HUES6 (cell line): Measurements from ENCODE around the gene MTLN.
"Not testable (repeated sequence)": the region's sequence is repeated elsewhere in the genome, so short reads cannot be mapped to it uniquely, and the experiment has no call there.

Experiments used
- H3K27ac ChIP-seq: 2 replicates; pipeline ENCODE4 v1.7.0; 2013; ENCODE audit warnings: low read depth, mild to moderate bottlenecking, low read length, inconsistent platforms
- H3K27me3 ChIP-seq: 2 replicates; pipeline ENCODE4 v1.6.1; 2013; ENCODE audit warnings: low read length; ENCODE audit not compliant: control insufficient read depth, insufficient read depth
- H3K36me3 ChIP-seq: 2 replicates; pipeline ENCODE4 v1.6.1; 2013; ENCODE audit warnings: low read length; ENCODE audit not compliant: control insufficient read depth, insufficient read depth
- H3K4me1 ChIP-seq: 2 replicates; pipeline ENCODE4 v1.6.1; 2013; ENCODE audit warnings: low read length; ENCODE audit not compliant: control insufficient read depth, insufficient read depth
- H3K4me3 ChIP-seq: 2 replicates; pipeline ENCODE4 v1.5.1; 2013; ENCODE audit warnings: low read depth, low read length
- H3K9ac ChIP-seq: one replicate; pipeline ENCODE4 v1.6.1; 2013; ENCODE audit warnings: mild to moderate bottlenecking, low read length
- H3K9me3 ChIP-seq: 2 replicates; pipeline ENCODE4 v1.6.1; 2013; ENCODE audit warnings: low read depth, low read length; ENCODE audit not compliant: control insufficient read depth, insufficient read depth

Gene MTLN

DNA sequence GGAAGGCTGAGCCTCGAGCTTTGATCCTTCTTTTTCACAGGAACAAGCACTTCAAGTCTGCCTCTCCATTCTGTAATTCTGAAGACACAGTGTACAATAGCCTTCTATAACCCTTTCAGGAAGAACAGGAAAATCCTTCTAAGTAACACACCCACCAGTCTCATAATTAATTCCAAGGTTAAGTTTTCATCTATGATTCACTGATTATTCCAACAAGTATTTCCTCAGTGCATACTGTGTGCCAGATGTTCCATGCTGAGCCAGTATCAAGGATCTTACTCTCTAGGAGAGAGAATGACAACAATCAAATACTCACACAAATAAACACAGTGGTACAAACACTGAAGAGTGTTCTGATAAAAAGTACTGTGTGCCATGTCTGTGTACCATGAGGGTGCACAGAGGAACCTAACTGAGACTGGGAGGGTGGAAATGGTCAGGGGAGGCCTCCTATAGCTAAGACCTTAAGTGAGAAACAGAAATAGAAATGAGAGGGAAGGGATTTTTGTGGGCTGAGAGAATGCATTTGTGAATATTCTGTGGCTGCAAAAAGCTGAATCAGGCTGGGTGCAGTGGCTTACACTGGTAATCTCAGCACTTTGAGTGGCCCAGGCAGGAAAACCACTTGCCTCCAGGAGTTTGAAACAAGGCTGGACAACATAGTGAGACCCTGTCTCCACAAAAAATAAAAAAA lies 7.3 kb upstream of the MTLN start:
- no peak overlapping the region for H3K9ac ChIP-seq

DNA sequence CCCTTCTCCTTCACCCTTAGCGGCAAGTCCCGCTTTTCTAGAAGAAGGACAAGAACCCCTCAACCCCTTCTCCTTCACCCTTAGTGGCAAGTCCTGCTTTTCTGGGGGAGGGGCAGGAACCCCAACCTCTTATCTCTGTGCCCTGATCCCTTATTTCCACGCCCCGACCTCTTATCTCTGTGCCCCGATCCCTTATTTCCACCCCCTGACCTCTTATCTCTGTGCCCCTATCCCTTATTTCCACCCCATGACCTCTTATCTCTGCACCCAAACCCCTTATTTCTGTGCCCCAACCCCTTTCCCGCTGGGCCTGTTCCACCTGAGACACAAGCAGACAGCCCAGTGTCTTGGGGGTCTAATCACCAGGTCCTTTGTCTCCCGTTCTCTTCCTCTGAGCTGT lies 6.5 kb upstream of the MTLN start:
- not testable (repeated sequence) for H3K36me3 ChIP-seq, H3K4me3 ChIP-seq
- peaks cover 30% of the 10 kb centered on the region for H3K9me3 ChIP-seq

More for the DNA sequence above, 7.3 kb upstream of the MTLN start:
- peaks cover 22% of the 10 kb centered on the region for H3K9me3 ChIP-seq
- H3K4me3 ChIP-seq: no peak overlapping the region
- no peaks in the 10 kb centered on the region for H3K27me3 ChIP-seq
- H3K27ac ChIP-seq: no peak overlapping the region
- H3K36me3 ChIP-seq: no peaks in the 10 kb centered on the region
- no peaks in the 10 kb centered on the region for H3K4me1 ChIP-seq

DNA sequence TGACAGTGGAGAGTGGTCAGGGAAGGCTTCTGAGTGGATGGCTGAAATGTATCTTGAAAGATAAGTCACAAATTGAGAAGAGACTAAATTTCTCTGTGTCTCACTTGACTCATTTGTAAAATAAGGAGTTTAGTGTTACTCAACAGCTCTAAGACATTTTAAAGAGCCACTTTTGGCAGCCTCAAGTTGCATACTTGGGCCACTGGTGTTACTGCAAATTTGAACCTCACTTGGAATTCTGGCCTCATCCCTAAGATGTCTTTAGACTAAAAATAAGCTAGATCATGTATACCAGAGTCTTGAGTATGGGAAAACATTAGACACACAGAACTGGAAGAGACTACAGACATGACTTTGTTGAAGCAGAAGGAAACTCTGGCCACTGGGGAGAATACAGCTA lies 4.5 kb upstream of the MTLN start:
- Histone ChIP-seq H3K4me1 (no peaks in the 10 kb centered on the region), H3K27me3 (no peaks in the 10 kb centered on the region)

More for the DNA sequence above, 6.5 kb upstream of the MTLN start:
- not testable (repeated sequence) for H3K9ac ChIP-seq, H3K27me3 ChIP-seq, H3K4me1 ChIP-seq, H3K27ac ChIP-seq

DNA sequence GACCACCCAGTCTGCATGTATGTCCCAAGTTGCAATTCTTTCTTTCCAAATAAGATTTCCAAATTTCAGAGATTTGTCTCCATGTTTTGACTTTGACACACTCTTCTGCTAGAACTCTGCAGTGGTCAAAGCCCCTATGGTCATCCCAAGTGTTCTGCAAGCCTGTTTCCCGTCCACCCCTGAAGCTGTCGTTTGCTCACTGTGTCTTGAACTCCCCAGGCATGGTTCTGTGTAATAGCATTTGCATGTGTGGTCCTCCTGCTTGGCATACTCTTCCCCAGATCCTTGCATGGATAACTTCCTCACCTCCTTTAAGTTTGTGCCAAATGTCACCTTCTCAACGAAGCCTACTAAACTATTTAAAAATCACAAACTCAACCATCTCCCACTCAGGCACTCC lies 3.9 kb upstream of the MTLN start:
- H3K4me3 ChIP-seq: no peak overlapping the region
- H3K4me1 ChIP-seq: no peaks in the 10 kb centered on the region
- no peak overlapping the region for H3K9ac ChIP-seq
- H3K9me3 ChIP-seq: peaks cover 37% of the 10 kb centered on the region
- no peaks in the 10 kb centered on the region for H3K36me3 ChIP-seq
- no peak overlapping the region for H3K27ac ChIP-seq
- H3K27me3 ChIP-seq: no peaks in the 10 kb centered on the region

More for the DNA sequence above, 4.5 kb upstream of the MTLN start:
- H3K4me3 ChIP-seq: no peak overlapping the region
- no peak overlapping the region for H3K9ac ChIP-seq
- no peak overlapping the region for H3K27ac ChIP-seq
- no peaks in the 10 kb centered on the region for H3K36me3 ChIP-seq
- peaks cover 37% of the 10 kb centered on the region for H3K9me3 ChIP-seq

DNA sequence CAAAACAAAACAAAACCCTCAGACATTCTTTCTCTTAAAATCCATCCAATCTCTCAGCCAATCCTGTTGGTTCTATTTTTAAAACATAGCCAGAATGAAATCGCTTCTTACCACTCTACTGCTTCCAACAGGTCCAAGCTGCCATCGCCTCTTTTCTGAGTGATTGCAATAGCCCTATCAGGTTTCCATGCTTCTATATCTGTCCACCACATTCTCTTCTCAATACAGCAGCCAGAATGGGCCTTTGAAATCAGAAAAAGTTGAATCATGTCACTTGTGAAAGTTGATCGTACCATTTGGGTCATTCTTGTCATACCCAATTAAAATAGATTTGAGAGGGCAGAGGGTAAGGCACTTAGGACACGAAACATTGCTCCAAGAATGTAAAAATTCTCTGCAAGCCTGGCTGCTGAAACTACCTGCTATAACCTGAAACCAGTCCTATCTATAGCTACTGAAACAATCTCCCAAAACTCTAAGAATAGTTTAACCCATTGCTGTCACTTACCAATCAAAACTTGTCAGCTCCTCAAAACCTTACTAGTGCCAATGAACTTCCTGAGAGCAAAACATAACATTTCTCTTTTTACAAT lies 3.3 kb upstream of the MTLN start:
- no peaks in the 10 kb centered on the region for H3K4me1 ChIP-seq
- H3K9me3 ChIP-seq: peaks cover 37% of the 10 kb centered on the region
- no peaks in the 10 kb centered on the region for H3K27me3 ChIP-seq
- no peak overlapping the region for H3K4me3 ChIP-seq
- H3K27ac ChIP-seq: no peak overlapping the region
- H3K9ac ChIP-seq: no peak overlapping the region
- H3K36me3 ChIP-seq: 0 out of 2 replicates have a peak, but pooled peaks cover 4% of the 10 kb centered on the region

DNA sequence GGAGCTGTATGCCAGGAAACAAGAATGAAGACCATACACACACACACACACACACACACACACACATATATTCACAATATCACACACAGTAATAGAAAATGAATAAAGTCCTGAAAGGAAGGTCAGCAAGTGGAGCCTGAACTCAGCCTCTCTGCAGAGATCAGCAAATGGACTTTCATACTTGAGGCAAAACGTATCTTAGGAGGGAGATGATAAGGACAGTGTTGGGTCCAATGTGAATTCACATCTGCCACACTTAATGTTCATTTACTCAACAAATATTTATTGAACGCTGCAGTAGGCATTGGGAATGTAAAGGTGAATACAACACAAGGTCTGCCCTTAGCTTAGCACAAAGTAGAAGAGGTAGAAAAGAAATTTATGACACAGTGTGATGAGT lies 2.7 kb upstream of the MTLN start:
- no peak overlapping the region for H3K4me3 ChIP-seq
- H3K27me3 ChIP-seq: no peaks in the 10 kb centered on the region
- no peaks in the 10 kb centered on the region for H3K4me1 ChIP-seq
- no peak overlapping the region for H3K27ac ChIP-seq
- H3K9ac ChIP-seq: no peak overlapping the region
- peaks cover 37% of the 10 kb centered on the region for H3K9me3 ChIP-seq
- 0 out of 2 replicates have a peak, but pooled peaks cover 4% of the 10 kb centered on the region for H3K36me3 ChIP-seq

DNA sequence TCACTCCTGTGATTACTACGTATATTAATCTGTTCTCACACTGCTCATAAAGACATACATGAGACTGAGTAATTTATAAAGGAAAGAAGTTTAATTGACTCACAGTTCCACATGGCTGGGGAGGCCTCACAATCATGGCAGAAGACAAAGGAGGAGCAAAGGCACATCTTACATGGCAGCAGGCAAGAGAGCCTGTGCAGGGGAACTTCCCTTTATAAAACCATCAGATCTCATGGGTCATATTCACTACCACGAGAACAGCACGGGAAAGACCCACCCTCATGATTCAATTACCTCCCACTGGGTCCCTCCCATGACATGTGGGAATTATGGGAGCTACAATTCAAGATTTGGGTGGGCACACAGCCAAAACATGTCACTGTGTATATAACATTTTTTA lies 1.2 kb upstream of the MTLN start:
- not testable (repeated sequence) for H3K4me1 ChIP-seq, H3K4me3 ChIP-seq, H3K27me3 ChIP-seq, H3K9ac ChIP-seq, H3K27ac ChIP-seq, H3K36me3 ChIP-seq
- H3K9me3 ChIP-seq: peaks cover 35% of the 10 kb centered on the region

DNA sequence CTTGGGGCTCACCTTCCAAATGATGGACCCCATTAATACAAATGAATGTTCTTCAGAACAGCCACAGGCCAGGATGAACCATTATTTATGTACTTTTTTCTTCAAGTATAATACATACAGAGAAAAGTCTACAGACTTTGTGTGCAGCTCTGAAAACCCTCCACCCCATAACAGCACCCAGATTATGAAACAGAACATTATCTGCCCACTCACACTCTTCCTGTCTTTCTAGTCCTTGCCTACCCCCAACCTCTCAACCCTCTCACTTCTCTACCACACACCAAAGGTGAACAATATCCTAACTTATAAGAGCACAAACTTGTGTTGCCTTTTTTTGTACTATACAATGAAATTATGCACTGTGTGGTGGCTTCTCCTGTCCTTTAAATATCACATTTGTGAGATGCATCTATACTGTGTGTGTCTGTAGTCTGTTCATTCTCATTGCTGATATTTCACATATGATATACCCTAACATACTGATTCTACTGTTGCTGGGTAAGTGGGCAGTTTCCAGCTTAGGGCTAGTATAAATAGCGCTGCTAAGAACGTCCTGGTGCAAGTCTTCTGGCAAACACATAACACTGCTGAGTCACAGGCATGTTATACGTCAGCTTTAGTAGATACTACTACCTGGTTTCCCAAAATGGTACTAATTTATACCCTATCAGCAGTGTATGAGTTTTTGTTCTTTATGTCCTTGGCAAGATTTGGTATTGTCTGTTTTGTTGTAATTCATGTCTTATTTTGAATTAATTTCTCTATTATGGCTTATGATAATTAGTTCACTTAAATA lies 6.5 kb downstream of the MTLN start:
- H3K4me3 ChIP-seq: no peak overlapping the region
- no peaks in the 10 kb centered on the region for H3K4me1 ChIP-seq
- H3K27ac ChIP-seq: no peak overlapping the region

DNA sequence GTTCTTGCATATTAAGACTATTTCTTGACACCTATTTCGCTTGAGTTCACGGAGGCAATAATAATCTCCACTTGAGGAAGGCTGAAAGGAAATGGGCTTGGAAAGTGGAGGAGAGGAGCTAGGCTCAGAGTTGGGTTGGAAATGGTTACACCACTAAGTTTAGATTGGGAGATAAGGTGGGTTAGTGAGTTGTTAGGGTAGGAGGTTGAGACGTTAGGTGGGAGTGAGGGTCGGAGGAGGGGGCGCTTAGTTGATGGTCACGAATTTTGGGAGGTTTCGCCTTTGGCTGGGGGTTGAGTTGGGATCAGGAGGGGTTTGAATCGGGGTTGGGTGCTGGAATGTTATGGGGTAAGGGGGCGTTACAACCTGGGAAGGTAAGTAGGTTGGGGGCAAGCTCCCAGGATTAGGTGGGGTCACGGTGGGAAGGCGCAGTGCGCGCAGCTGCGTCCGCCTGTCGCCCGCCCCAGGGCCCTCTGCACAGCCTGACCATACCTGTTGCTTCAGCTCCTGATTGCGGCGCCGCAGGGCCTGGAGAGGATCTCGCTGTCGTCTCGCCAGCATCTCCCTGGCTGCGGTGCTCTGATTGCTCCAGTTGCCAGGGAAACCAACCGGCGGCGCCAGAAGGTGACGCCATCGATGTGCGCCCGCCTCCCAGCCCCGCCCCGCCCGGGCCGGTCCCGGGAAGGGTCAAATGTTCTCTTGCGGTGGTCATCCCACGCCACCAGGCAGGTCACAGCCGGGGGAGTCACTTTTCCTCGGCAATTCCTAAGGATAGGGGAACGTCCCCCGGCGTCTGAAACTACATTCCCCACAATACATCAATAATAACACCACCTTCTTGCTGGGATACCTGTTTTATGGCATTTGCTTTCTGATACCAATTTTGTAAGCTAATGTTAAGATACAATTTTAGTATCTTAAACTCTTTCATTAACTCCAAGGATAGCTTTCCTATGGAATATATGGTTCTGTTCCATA lies 7.7 kb downstream of the MTLN start, which contains the start of gene NPHP1:
TSS of gene NPHP1 (minus strand) at position 606 of the 978 bp plus-strand sequence. CDS start at position 561, 45 bp downstream.
- Histone ChIP-seq H3K27me3 (no peaks in the 10 kb centered on the region), H3K4me3 (peak within 1 kb of the TSS; percentile 83), H3K9me3 (no peaks in the 10 kb centered on the region), H3K27ac (no peak within 1 kb of the TSS), H3K4me1 (no peaks in the 10 kb centered on the region), H3K9ac (peak within 1 kb of the TSS; percentile 54), H3K36me3 (no peaks in the 10 kb centered on the region)

More for the DNA sequence above, 6.5 kb downstream of the MTLN start:
- Histone ChIP-seq H3K9ac (no peak overlapping the region), H3K9me3 (no peaks in the 10 kb centered on the region), H3K27me3 (no peaks in the 10 kb centered on the region), H3K36me3 (0 out of 2 replicates have a peak, but pooled peaks cover 5% of the 10 kb centered on the region)

DNA sequence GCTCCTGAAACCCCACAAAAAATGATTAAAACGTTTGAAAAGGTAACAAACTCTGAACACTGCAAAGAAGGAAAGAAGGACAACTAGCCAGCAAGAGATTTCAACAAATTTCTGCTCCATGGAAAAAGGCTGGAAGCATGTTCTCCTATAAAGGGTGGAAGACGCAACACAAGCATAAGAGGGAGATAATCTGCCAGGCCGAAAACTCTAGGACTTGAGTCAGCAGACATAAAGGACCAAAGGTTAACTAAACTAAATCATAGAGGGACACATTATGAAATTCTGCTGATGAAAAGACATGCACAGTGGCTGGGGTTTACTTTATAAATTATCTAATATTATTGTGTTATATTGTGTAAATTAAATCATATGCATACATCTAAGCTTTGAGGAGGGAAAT lies 14.3 kb downstream of the MTLN start:
- Histone ChIP-seq H3K36me3 (no peaks in the 10 kb centered on the region), H3K27me3 (no peaks in the 10 kb centered on the region), H3K9ac (no peak overlapping the region), H3K27ac (no peak overlapping the region), H3K4me3 (no peak overlapping the region), H3K4me1 (no peaks in the 10 kb centered on the region), H3K9me3 (no peaks in the 10 kb centered on the region)
